Testis (tissue), 2 donors: Measurements from ENCODE around the gene RPTOR.

Source experiments
- CTCF ChIP-seq, 3 experiments: fragments of 450-650 bp in 2 of 3; fragments of 200-600 bp in 1 of 3; sonication (generic) in 1 of 3; IDR thresholded peaks; one replicate each; pipeline ENCODE4 v1.5.1; 2016 to 2019; ENCODE audit warnings: antibody characterized with exemption in 3 of 3, mild to moderate bottlenecking in 2 of 3, moderate library complexity in 1 of 3
- POLR2A ChIP-seq: fragments of 450-650 bp; IDR thresholded peaks from one replicate; pipeline ENCODE4 v1.6.1; 2017; ENCODE audit warnings: antibody characterized with exemption, mild to moderate bottlenecking, moderate library complexity

DNA sequence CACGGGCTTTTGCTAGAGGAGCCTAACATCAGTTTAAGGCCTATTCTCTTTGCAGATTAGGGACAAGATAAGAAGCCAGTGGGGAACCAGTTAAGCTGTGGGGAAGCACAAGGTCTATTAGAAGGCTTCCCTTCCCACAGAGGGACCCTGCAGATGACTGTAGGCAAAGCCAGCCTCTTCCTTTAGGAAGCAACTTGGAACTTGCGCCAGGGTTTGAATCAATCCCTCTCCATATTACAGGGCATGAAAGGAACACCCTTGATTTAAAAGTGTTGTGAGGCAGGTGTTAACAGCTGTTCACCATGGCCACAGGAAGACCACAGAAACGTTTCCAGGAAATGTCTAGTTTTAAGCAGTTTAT is 77.3 kb downstream of the RPTOR start:
- TF ChIP-seq CTCF (IDR thresholded peaks at IDR 0.05) (no peak), POLR2A (no peak)
